GM21515 (cell line): Measurements from ENCODE around the gene OCRL.

Source experiments
- ATAC-seq: cut with Tn5 transposase; IDR thresholded peaks from one replicate; pipeline ENCODE4 v1.9.1; 2021; ENCODE audit not compliant: unreplicated experiment

OCRL gene

DNA sequence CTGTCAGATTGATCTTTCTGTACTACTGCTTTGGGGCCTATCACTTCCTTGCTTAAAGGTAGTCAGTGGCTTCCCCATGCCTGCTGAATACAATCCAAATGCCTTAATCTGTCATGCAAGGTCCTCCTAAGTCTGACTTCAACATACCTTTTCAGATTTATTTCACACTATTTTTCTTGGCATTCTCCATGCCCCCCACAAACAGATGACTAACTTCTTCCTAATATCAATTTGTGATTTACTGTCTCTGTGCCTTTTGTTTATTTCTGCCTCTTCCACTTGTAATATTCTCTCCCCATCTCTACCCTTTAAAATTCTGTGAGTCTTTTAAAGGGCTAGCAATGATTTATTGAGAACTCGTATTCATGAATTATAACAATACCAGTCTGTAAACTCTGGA lies 41.8 kb downstream of the OCRL start:
- ATAC-seq: no peak

DNA sequence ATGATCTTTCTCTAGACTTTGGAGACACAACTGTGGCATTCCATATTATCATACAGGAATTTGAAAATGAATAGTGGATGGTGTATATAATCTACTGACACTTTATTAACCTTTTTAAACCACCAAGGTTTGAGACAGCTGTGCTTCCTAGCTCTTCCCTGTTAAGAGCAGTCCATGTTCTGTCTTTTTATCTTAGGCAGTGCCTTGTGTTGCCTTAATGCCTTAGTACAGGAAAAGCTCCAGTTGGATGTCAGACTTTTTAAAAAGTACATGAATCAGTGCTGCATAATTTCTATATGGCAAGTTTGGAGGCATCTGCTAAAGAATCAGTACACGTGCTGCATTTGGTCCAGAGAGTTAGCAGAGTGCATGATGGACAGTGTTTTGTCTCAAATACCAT lies 45.1 kb downstream of the OCRL start:
- no peak for ATAC-seq

DNA sequence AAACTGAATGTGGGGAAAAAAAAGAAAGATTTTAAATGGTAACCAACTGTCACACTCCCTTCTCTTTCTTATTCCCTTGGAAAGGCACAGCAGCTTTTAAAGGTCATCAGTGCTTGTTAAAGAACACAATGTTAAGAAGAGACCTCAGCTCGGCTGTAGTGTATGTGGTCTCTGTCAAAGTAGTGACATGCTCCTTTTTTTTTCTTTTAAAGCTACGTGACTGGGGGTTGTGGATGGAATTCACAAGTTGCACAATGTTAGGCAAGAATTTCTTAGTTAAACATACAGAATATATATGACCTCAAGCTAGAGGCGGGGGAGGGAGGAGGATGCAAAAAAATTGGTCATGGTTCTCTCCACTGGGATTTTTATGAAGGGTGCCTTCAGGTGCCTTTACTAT lies 45.6 kb downstream of the OCRL start:
- no peak for ATAC-seq

DNA sequence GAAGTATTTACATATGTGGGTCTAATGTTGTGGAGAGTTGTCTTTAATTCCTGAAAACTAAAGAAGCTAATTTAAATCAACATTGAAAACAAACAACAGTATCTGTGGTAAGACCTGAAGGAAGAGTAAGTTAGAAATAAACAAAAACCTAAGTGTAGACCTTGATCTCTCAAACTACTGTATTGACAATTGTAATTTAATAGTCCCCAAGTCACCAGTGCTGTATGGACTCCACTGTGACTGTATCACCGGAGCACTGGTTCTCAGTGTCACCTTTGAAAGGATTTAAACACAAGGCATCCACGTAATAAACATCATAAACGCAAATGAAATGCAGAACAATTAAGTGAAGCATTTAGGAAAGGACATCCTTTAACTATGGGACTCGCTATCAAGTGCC lies 46.4 kb downstream of the OCRL start:
- no peak for ATAC-seq

DNA sequence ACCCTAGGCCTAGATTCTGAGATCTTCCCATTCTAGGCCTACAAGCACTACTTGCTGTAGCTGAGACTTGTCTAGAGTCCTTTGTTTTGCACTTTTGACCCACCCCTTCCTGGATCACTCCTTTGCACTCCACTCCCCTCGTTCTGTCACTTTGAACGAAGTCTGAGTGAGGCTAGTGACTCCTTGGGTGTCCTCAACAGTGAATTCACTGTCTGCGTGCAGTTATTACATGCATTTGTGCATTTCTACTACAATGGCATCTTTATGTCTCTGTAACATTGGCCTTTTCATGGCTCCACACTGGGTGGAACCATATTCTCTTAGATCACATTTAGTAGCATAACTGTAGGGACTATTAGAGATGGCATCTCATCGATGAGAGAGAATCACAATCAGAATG lies 50.5 kb downstream of the OCRL start:
- ATAC-seq: no peak

DNA sequence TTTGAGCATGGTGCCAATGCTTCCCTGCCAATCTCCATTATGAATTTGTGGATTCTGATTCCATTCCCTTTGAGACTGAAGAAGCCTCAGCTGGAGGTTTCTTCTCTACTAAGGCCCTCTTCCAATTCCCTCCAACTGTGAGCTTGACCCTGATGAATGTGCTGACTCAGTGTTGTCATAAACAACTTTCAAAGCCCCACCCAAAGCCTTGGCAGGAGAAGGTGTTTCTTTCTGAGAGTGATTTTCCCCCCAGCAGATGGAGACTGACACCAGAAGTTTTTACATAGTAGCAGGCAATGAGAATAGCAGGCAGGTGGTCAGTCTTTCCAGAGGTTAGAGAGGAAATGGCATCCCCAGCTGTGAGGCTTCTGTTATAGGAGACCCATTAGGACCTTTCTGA lies 53.1 kb downstream of the OCRL start:
- no peak for ATAC-seq

DNA sequence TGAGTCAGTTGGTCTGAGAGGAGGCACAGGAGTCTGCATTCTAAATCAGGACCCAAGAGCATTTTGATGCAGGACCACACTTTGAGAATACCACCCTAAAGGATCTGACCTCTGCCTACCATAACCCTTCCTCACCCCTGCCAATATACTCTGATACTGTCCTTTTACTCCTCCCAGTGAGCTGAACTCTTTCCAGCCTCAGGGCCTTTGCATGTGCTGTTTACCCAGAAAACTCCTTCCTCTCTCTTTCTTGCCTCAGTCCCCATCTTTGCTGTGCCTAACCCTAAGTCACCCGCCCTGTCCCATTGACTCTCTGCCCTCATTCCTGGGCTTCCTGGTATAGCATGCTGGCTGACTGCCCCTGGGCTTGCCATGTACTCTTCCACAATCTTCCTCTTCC lies 54.7 kb downstream of the OCRL start:
- ATAC-seq: no peak

DNA sequence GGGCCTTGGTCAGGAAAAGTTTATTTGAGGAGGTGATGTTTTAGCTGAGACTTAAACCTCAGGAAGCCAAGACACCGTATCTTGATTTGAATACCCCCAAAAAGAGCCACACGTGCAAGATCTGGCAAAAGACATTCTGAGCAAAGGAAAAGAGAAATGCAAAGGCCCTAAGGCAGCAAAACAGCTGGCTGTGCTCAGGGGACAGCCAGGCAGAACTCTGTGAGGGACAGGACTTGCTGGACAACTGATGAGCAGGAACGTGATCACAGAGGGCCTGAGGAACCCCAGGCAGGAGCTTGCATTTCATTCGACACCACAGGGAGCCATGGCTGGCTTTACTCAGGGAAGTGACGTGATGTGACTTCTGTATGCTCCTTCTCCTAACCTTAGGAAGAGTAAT lies 56.0 kb downstream of the OCRL start:
- no peak for ATAC-seq

DNA sequence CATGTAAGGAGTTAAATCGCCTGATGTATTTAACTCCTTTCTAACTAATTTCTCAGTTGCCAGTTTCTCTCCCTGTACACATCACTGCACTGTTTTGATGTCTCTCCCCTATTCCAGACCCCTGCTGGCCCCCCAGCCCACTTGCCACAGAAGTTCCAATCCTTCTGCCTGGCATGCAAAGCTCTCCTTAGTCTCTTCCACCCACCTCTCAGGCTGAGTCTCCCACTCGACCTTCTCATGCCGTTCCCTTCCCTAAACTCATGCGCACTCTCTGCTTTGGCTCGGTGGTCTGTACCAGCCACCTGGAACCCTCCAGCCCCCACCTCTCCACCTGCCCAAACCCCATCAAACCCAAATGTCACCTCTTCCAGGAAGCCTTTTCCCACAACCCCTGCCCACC lies 57.8 kb downstream of the OCRL start:
- no peak for ATAC-seq

DNA sequence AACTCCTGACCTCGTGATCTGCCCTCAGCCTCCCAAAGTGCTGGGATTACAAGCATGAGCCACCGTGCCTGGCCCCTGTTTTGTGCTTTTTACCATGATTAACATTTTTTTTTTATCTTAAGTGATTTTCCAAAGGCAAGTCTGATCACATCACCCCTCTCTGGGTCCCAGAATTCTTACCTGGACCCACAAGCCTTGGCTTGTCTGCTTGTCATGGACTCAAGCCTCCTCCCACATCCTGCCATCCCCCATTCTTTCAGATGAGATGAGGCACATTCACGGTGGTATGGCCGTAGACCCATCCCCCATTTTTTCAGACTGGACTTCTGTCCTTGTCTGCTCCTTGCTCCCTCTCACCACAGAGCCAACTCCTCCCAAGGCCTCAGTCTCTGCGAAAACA lies 59.4 kb downstream of the OCRL start:
- ATAC-seq: no peak

DNA sequence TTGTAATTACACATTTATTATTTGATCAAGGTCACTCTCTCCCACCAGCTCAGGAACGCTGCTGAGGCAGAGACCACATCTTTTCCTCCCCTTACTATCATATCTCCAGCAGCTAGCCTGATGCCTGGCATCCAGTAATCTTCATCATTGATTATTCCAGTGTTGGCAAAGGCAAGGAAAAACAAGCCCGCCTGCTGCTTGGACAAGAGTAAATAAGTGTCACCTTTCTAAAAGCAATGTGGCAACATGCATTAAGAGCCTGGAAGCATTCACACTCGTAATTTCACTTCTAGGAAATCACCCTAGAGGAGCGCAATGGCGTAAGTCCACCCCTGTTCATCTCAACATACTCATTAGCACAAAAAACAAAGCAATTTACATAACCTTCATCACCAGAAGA lies 59.9 kb downstream of the OCRL start:
- ATAC-seq: no peak

DNA sequence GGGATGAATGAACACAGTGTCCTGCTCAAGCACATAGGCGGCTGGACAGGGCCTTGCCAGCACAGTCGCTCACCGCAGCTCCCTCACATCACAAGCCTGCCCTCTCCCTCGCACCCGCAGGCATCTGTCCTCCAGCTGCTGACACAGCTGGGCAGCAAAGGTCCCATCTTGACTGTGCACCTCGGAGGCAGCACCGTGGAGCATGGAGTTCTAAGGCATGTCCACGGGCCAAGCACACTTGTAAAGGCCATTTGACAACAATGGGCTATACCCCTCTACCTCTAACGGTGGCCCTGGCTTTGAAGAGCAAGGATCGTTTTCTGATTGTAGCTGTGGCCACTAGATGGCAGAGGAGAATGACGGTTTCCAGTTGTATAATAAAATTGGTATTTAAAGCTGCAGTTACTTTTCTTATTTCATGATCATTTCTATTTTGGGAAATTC lies 60.9 kb downstream of the OCRL start:
- no peak for ATAC-seq

DNA sequence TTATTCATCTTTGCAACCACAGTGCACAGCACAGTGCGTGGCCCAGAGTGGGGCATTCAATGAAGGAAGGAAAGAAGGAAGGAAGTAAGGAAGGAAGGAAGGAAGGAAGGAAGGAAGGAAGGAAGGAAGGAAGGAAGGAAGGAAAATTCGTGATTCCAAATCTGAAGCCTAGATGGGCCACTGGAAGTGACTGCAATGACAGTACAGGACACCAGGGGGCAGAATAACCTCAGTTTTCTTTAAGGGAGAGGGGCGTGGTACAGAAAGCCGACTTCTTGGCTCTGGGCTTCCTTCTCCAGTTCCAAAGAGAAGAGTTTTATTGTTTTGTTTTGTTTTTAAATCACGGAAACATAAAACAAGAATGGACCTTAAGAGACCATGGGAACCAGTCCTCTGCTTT lies 66.9 kb downstream of the OCRL start:
- no peak for ATAC-seq

DNA sequence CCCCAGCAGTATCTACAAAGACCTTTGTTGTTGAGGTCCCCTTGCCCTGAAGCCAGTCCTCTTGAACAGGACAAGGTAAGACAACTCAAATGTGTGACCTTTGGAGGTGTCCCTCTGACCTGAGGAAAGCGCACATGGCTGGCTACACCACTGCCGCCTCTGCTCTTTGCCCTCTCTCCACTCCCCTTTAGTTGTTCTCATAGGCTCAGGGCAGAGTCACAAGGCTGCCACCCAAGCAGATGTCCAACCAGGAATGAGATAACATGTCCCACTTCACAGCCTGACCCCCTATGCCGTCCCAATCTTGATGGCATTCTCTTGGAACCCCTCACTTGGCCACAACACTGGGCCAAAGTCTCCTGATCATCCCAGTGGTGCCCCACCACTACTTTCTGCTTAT lies 68.4 kb downstream of the OCRL start:
- ATAC-seq: no peak

DNA sequence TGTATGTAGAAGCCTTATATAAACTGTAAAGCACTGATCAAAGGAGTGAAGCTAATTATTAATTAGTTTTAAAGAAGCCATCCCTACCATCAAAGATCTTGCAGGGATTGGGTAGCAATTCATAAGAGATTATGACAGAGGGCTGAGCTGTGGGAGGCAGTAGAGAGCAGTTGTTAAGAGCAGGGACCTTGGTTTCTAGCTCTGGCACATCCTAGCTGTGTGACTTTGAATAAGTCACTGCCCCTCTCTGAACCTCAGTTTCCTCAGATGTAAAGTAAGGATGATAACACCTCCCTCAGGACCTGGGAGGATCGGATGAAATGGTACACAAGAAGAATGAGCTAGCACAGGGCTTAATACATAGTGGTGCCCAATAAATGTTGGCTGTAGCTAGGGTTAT lies 69.3 kb downstream of the OCRL start:
- no peak for ATAC-seq

DNA sequence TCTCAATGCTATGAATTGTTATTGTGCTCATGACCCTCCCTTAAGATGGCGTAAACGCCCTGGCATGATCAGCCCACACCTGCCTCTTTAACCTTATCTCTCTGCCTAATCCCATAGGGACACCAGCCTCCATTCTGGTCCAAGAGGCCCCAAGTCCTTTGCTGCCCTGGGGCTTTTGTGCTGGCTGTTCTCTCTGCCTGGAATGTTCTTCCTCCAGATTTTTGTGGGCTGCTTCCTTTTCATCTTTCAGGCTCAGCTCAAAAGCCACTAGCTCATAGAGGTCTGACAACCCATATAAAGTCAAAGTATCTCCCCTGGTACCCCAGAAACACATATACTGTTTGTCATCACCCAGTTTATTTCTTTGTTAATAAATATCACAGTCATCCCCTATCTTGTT lies 72.3 kb downstream of the OCRL start:
- no peak for ATAC-seq

DNA sequence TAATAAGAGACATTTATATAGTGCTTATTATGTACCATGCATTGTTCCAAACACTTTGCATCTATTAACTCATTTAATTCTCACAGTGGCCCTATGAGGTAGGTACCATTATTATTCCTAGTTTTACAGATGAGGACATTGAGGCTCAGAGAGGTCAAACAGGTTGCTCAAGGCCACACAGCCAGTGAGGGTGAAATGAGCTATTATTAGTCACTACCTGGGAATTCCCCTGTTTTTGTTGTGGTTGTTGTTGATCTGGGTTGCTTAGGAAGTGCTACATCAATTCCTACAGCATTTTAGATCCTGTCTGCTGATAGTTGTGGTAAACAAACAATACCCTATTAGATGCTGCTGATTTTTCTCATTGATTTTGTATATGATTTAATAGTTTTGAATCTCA lies 73.5 kb downstream of the OCRL start:
- no peak for ATAC-seq

DNA sequence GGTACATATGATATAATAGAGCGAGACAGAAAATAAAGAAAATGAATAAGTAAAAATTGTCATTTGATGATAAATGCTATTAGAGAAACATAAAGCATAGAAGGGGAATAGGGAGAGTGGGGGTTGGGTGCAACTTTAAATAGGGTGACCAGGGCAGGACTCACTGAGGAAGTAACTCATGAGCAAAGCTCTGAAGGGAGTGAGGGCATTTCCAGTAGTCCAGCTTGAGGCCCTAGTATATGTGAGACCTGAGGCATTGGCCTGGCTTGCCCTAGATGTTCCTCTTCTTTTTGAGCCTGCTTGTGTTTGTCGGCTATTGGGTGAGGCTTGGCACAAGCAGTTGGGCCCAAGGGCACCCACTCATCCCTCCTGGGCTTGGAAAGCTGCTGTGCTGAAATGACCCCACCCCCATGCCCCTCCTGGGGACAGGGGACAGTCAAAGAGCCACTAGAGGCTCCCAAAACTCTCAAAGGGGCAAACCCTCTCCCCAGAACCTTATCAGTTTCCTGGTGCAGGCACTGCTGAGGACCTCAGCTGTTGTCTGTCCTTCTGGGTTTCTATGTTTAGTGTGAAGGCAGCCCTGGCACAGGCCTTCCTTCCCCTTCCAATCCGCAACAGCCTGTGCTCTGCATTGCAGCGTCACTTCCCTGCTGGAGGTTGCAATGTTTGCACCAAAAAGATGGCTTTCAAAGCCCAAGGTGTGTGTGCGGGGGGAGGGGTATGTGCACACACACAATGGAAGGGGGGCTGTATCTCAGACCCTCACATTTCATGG lies 74.6 kb downstream of the OCRL start:
- ATAC-seq: no peak

DNA sequence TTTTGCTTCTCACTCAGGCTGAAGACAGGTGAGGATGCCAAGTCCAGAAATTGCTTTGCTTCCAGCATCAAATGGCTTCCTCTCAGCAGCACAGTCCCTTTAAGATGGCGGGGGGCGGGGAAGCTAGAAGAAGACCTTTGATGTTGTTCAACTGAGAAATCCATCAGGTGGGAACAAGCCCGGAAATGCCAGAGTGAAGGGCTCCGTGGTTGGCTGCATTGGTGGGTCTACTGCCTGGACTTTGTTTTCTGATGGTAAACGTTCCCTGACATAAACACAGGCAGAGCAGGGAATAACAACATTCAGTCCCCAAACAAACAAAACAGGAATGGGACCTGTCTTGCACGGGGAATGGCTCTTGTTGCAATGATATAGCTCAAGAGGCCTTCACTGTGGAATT lies 77.4 kb downstream of the OCRL start:
- ATAC-seq: no peak

DNA sequence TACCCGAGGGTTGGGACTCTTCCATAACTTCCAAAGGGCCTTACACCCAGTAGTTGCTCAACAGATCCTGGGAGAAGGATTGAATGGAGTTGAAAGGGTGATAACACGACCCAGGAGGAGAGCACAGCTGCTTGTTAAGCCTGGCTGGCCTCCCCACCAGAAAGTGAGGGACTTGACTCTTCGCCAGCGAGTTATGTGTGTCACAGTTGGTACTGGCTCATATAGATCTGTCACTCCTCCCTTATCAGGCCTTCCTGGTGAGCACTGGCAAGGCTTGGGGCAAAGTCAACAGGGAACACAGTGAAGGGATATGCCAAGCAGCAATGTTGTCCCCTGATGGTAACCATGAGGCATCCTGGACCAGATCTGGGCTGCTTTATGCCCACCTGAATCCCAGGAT lies 78.9 kb downstream of the OCRL start:
- no peak for ATAC-seq

DNA sequence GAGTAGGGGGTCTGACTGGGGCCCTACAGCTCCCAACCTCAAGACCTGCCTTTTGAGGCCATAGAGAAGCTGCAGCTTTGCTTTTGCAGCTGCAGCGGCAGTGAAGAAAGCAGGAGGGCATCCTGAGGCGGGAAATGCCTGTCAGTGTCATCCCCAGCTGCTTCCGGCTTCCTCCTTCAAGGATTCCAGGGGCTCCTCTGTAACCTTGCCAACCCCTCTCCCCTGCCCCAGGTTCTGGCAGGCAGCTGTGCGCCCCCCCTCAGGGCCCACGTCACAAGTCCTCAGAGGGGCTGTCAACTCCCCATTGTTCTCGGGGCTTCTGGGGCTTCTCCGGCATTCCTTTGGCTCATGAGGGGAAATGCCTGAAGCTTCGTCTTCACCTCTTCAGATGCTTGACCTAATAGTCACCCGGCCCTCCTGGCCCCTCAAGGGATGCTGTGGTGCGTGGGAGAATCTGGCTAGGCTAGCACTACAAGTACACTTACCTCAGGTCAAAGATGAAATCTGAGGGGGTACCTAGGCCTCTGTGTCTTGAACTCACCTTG lies 82.8 kb downstream of the OCRL start:
- ATAC-seq: no peak

DNA sequence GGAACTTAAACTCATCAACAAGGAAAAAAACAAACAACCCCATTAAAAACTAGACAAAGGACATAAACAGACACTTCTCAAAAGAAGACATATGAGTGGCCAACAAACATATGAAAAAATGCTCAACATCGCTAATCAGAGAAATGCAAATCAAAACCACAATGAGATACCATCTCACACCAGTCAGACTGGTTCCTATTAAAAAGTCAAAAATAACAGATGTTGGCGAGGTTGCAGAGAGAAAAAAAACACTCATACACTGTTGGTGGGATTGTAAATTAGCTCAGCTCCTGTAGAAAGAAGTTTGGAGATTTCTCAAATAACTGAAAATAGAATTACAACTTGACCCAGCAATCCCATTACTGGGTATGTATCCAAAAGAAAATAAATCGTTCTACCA lies 86.0 kb downstream of the OCRL start:
- no peak for ATAC-seq

DNA sequence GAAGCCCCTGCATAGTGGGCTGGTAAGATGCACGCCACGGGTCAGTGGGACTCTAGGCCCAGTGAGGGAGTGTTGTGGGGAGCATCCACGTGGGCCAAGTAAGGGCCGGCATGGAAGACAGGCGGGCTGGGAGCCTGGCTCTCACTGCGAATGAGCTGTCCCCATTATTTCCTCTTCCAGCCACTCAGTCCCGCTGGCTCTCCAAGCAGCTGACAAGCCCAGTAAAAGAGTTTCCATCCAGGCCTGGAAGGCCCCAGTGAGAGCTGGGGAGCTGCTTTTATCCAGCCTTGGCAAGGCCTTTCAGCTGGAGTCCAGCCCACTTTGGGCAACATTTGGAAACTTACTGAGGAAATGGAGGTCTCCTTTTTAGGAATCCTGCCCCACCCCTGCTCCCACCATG lies 89.8 kb downstream of the OCRL start:
- no peak for ATAC-seq
